Activated T-helper 17 cell treated with anti-CD3 and anti-CD28 coated beads, Interleukin-2, amount 50 U/mL, for 72 hours (primary cell): ENCODE data around the gene CIBAR2. TPM values are rescaled to one million over a fixed set of nuclear protein-coding genes. Genes with fewer than 3 reads are reported as not detected.
A peak's percentile ranks its signal among the peaks of the same experiment; 100 is the strongest.
"Not testable (repeated sequence)": the region's sequence is repeated elsewhere in the genome, so short reads cannot be mapped to it uniquely, and the experiment has no call there.

Experiments used
- ATAC-seq: fragments of 150-1000 bp; cut with Tn5 transposase; replicated peaks from 2 replicates; pipeline ENCODE4 v1.10.0; 2021; ENCODE audit warnings: mild to moderate bottlenecking, moderate library complexity
- H3K27ac Mint-ChIP-seq: one replicate; pipeline ENCODE4 v1.8.0; 2022; ENCODE audit warnings: mixed read lengths
- H3K27me3 Mint-ChIP-seq: one replicate; pipeline ENCODE4 v1.8.0; 2022; ENCODE audit warnings: mixed read lengths
- H3K36me3 Mint-ChIP-seq: one replicate; pipeline ENCODE4 v1.8.0; 2022; ENCODE audit warnings: low read depth, mild to moderate bottlenecking, mixed read lengths
- H3K4me1 Mint-ChIP-seq: one replicate; pipeline ENCODE4 v1.8.0; 2022; ENCODE audit warnings: mixed read lengths
- H3K4me3 Mint-ChIP-seq: one replicate; pipeline ENCODE4 v1.8.0; 2022; ENCODE audit warnings: mild to moderate bottlenecking, mixed read lengths
- H3K9me3 Mint-ChIP-seq: one replicate; pipeline ENCODE4 v1.8.0; 2022; ENCODE audit warnings: mixed read lengths
- total RNA-seq, 2 donors: library from RNA; stranded (reverse); gene quantifications; one replicate each; pipeline ENCODE4 v1.2.3, GENCODE V29; 2022

Gene CIBAR2
- total RNA-seq, 2 donors from 2014 or later = 0.34 TPM; not detected in 1

DNA sequence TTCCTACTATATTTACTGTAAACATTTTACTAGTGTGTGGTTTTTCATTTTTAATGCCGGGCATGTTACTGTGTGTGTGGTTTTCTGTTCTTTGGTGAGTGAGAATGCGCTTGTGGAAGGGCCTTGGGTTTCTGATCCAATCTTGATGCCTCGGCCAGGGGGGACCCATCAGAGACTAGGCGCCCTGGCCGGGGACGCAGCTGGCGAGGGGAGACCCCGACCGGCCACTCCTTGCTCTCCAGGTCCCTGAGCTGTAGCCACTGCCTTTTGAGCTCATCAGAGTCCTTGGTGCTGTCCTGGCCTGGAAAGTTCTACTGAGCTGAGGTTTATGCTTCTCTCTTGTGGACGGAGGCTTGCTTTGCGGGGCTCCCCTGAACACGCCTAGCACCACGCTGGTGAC, 47.2 kb downstream of the CIBAR2 start:
- Mint-ChIP-seq H3K4me1 (peaks cover 4% of the 10 kb centered on the region), H3K36me3 (peaks cover 27% of the 10 kb centered on the region), H3K9me3 (no peaks in the 10 kb centered on the region), H3K27ac (no peak overlapping the region), H3K27me3 (no peaks in the 10 kb centered on the region), H3K4me3 (no peak overlapping the region)
- ATAC-seq = no peak

DNA sequence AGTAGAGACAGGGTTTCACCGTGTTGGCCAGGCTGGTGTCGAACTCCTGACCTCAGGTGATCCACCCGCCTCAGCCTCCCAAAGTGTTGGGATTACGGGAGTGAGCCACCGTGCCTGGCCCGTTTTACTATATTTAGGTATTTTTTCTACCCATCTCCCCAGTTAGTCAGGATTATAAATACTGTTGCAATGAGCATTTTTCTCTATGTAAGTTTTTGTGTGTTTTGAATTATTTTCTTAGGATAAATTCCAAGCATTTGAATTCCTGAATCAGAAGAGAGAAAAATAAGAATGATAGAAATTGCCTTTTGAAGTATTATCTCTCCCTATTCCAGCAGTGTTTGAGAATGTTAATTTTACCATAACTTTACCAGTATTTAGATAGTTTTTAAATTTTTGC, 48.1 kb downstream of the CIBAR2 start:
- H3K27me3 Mint-ChIP-seq = no peaks in the 10 kb centered on the region
- H3K4me3 Mint-ChIP-seq = no peak overlapping the region
- ATAC-seq = no peak
- H3K4me1 Mint-ChIP-seq = peaks cover 4% of the 10 kb centered on the region
- no peaks in the 10 kb centered on the region for H3K9me3 Mint-ChIP-seq
- no peak overlapping the region for H3K27ac Mint-ChIP-seq
- peaks cover 18% of the 10 kb centered on the region for H3K36me3 Mint-ChIP-seq

DNA sequence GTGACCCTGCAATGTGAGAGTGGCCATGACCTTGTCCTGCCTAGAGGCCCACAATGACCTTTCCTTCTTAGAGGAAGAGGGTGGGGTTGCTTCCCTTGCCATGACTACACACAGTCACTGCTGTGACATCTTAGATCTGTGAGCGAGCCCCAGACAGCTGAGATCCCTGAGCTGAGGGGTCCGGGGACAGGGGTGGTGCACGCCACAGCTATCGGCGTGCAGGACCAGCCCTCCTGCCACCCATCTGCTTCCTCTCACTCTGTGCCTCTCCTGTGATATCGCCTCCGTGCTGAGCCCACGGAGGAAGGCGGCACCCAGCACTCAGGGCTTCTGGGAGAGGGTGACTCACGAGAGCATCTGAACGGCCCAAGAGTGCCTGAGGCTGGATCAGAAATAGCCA, 49.4 kb downstream of the CIBAR2 start:
- Mint-ChIP-seq H3K36me3 (peaks cover 9% of the 10 kb centered on the region), H3K4me3 (no peak overlapping the region), H3K27me3 (no peaks in the 10 kb centered on the region), H3K9me3 (no peaks in the 10 kb centered on the region), H3K27ac (no peak overlapping the region), H3K4me1 (peaks cover 5% of the 10 kb centered on the region)
- ATAC-seq = no peak

DNA sequence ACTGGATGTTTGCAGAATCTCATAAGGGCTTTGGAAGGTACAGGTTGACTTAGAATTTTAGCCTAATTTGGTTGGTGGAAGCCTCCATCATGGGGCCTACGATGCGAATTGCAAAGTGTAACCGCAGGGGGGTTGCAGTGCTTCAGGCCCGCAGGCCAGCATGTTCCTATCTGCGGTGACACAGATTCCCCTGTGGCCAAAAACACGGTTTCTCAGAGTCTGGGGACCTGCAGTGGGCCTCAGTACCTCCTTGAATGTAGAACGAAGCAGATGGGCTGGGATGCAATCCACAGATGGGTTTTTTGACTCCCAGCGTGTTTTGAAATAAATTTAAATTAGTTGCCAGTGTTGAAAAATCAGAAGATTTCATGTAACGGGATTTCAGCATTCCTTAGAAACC, 49.9 kb downstream of the CIBAR2 start:
- no peak for ATAC-seq
- Mint-ChIP-seq H3K4me1 (peaks cover 10% of the 10 kb centered on the region), H3K36me3 (peaks cover 11% of the 10 kb centered on the region), H3K27ac (peak overlapping the region; percentile 7), H3K27me3 (no peaks in the 10 kb centered on the region), H3K4me3 (no peak overlapping the region), H3K9me3 (no peaks in the 10 kb centered on the region)

DNA sequence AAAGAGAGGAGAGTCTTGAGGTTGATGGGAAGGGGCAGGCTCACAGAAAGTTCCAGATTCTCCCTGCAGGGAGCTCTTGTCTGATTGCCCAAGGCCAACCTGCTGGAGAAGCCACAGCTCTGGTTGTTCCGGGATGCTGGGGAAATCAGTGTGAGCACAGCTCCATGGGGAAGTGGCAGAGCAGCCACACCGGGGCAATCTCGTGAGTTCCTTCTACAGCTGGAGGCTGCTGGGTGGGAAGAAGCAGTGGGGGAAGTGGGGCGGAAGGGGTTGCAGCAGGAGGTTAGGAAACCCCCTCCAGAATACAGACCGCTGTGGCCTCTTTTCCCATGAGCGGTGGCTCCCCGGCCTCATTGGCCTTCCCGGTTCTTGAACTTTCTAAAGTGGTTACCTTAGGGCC, 50.7 kb downstream of the CIBAR2 start:
- Mint-ChIP-seq H3K4me1 (peaks cover 18% of the 10 kb centered on the region), H3K27me3 (no peaks in the 10 kb centered on the region), H3K27ac (no peak overlapping the region), H3K4me3 (no peak overlapping the region), H3K9me3 (no peaks in the 10 kb centered on the region), H3K36me3 (peaks cover 11% of the 10 kb centered on the region)
- ATAC-seq = no peak

DNA sequence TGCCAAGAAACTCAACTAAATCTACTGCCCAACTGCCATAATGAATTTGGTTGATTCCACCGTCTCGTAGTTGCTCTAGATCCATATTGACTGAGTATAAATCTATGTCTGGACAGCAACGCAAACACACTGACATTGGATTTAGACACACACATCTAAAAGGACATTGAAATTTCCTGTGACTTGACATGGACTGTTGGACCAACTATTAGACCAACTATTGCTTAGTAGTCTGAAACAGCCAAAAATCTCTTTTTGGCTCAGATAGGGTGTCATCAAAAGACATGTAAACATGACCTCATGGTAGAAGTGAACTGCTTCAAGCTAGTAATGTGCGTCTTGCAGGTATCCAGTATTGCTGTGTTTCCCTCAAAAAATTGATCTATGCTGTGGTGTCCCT, 53.4 kb downstream of the CIBAR2 start:
- ATAC-seq = no peak
- H3K4me1 Mint-ChIP-seq = peaks cover 33% of the 10 kb centered on the region
- no peak overlapping the region for H3K4me3 Mint-ChIP-seq
- H3K36me3 Mint-ChIP-seq = peaks cover 5% of the 10 kb centered on the region
- no peaks in the 10 kb centered on the region for H3K9me3 Mint-ChIP-seq
- H3K27ac Mint-ChIP-seq = no peak overlapping the region
- H3K27me3 Mint-ChIP-seq = no peaks in the 10 kb centered on the region

DNA sequence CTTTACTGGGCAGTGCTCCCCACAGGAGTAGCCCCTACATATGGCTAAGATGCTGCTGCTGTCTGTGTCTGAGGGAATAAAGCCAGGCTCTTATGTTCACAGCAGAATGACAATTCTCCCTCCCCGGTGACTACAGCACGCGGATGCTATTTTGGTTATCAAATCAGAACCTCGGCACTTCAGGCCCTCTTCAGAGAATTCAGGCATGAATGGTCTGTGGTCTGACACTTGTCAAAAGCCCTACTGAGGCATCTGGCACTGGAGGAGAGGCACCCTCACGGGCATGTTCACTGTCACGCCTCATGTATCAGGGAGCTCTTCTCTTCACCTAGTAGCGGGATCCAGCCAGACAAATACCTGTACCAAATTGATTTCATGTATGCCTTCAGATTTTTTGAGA, 54.3 kb downstream of the CIBAR2 start:
- no peak overlapping the region for H3K27ac Mint-ChIP-seq
- peak overlapping the region; percentile 19 for H3K4me3 Mint-ChIP-seq
- peaks cover 5% of the 10 kb centered on the region for H3K36me3 Mint-ChIP-seq
- no peaks in the 10 kb centered on the region for H3K9me3 Mint-ChIP-seq
- H3K4me1 Mint-ChIP-seq = peaks cover 33% of the 10 kb centered on the region
- H3K27me3 Mint-ChIP-seq = no peaks in the 10 kb centered on the region
- no peak for ATAC-seq

DNA sequence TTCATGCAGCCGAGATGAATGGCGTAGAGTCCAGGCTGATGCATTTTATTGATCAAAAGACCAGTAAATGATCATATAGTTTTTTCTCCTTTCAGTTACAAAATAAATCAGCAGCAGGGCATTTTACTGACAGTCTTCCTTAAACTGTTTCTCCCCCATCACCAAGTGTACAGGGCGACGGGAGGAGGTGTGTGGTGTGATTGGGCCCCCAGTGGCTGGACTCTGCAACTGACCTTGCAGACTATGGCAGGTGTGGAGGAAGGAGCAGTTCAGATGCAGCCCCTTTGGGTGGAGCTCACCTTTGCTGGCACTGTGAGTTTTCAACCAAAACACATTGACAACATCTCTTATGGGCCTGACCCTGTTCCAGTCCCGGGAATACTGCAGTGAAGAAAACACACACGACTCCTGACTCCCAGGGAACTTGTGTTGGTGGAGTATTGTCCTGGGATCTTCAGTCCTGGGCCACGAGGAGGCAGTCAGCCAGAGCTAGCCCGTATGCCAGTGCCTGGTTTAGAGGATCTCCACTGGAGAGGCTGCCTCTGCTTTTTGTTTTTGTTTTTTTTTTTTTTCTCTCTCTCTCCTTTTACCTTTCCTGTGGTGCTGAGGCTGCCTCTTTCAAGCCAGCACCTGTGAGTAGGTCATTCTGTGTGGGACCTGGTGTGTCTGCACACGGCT, 54.9 kb downstream of the CIBAR2 start:
- Mint-ChIP-seq H3K4me3 (peak overlapping the region; percentile 72), H3K27me3 (no peaks in the 10 kb centered on the region), H3K4me1 (peaks cover 33% of the 10 kb centered on the region), H3K27ac (no peak overlapping the region), H3K36me3 (peaks cover 5% of the 10 kb centered on the region), H3K9me3 (no peaks in the 10 kb centered on the region)
- ATAC-seq = no peak

DNA sequence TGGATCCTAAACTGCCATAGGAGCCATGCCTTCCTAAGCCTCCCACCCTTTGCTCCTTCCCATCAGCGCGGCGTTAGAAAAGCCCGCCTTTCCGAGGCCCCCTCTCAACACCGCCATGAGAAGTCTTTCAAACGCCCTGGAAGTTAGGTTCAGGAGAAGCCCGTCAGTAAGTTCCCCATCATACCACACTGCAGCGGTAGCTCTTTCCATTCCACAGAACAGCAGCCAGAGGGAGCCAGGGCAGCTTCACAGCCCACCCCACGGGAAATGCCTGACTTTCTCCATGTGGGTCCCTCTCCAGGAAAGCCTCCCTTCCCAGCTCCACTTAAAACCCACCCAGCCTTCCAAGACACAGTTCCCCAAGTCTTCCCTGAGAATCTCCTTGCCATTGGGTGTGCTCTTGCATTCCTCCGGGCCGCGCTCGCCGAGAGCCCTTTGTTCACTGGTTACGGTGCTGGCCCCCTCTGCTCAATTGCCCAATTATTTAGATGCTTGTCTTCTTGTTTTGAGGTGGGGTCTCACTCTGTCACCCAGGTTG, 56.0 kb downstream of the CIBAR2 start:
- H3K27me3 Mint-ChIP-seq = no peaks in the 10 kb centered on the region
- ATAC-seq = no peak

DNA sequence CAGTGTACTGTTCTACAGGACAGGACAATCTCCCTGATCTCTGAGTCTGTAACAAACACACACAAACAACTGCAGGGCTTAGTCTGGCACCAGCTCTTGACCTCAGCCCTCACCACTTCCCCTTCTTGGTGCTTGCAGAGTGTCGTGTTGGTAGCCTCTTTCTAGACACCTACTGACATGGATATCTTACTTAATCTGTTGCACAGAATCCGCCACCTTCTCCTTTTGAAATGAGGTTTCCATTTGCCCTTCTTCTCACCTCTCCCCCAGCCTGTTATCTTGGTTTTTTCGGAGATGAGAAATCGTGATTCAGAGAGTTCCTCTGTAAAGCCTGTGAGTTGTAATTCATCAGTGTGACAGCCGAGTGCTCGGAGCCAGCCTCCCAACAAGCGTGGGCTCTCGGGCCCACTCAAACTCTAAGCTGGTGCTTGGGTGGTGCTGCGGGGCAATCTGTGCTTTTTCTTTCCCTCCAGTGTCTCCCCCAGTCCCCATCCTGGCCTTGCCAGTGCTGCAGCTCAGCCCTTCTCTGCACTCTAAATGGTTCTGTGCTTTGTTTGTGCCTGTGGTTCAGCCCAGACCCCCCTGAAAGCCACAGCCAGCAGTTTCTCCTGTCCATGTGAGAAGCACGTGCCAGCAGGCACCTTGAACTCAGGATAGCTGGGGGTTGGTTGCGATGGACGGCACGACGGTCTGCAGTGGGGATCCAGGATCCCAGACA, 56.6 kb downstream of the CIBAR2 start:
- Mint-ChIP-seq H3K27ac (peak overlapping the region; percentile 64), H3K27me3 (no peaks in the 10 kb centered on the region), H3K36me3 (peaks cover 5% of the 10 kb centered on the region), H3K9me3 (no peaks in the 10 kb centered on the region), H3K4me3 (peak overlapping the region; percentile 72), H3K4me1 (peaks cover 34% of the 10 kb centered on the region)
- peak; percentile 96 for ATAC-seq

More for the DNA sequence above, 56.0 kb downstream of the CIBAR2 start:
- Mint-ChIP-seq H3K27ac (peak overlapping the region; percentile 64), H3K9me3 (no peaks in the 10 kb centered on the region), H3K4me3 (peak overlapping the region; percentile 72), H3K4me1 (peaks cover 33% of the 10 kb centered on the region), H3K36me3 (peaks cover 5% of the 10 kb centered on the region)

DNA sequence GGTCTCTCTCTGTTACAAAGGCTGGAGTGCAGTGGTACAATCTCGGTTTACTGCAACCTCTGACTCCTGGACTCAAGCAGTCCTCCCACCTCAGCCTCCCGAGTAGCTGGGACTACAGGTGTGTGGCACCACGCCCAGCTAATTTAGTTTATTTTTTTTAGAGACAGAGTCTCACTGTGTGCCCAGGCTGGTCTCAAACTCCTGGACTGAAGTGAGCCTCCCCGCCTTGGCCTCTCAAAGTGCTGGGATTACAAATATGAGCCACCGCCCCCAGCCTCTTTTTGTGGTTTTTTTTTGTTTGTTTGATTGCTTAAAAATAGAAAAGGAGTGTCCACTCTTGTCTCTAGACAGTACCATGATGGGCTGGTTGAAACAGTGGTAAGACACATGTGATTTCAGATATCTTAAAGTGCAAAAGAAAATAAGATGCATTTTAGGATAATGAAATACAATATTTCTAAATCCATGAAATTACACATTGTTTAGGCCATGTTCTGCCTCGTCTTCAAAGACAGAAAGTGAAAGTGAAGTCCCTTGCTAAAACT, 57.3 kb downstream of the CIBAR2 start:
- Mint-ChIP-seq H3K9me3 (no peaks in the 10 kb centered on the region), H3K4me1 (peaks cover 34% of the 10 kb centered on the region), H3K27me3 (no peaks in the 10 kb centered on the region), H3K4me3 (peak overlapping the region; percentile 72), H3K27ac (peak overlapping the region; percentile 64), H3K36me3 (peaks cover 5% of the 10 kb centered on the region)
- no peak for ATAC-seq

DNA sequence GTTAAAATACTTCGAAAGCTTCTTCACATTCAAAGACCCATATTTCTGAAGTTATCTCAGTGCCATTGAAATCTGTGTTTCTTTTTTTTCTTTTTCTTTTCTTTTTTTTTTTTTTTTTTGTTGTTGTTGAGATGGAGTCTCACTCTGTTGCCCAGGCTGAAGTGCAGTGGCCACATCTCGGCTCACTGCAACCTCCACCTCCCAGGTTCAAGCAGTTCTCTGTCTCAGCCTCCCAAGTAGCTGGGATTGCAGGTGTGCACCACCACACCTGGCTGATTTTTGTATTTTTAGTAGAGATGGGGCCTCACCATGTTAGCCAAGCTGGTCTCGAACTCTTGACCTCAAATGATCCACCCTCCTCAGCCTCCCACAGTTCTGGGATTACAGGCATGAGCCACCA, 58.0 kb downstream of the CIBAR2 start:
- not testable (repeated sequence) for H3K4me3 Mint-ChIP-seq, ATAC-seq, H3K27ac Mint-ChIP-seq, H3K36me3 Mint-ChIP-seq, H3K27me3 Mint-ChIP-seq, H3K9me3 Mint-ChIP-seq
- peaks cover 34% of the 10 kb centered on the region for H3K4me1 Mint-ChIP-seq

DNA sequence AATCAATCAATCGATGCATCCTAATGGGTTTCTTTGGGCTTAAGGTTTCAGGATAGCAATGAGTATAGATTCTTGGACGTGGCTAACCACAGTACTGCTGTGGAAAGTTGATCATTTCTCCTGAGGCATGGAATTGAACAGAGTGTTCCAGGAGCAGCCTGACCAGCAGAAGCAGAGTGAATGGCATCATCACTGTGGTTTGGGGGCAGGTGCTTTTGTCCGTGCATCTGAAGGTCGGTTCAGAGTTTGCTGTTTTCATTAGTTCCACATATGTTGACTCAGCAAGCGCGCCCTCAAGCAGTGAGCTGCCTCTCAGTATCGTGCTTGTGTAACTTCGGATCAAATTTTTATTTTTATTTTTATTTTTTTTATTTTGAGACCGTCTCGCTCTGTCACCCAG, 59.7 kb downstream of the CIBAR2 start:
- H3K36me3 Mint-ChIP-seq = no peaks in the 10 kb centered on the region
- H3K27me3 Mint-ChIP-seq = no peaks in the 10 kb centered on the region
- H3K4me3 Mint-ChIP-seq = no peak overlapping the region
- H3K4me1 Mint-ChIP-seq = peaks cover 30% of the 10 kb centered on the region
- ATAC-seq = no peak
- no peak overlapping the region for H3K27ac Mint-ChIP-seq
- H3K9me3 Mint-ChIP-seq = no peaks in the 10 kb centered on the region

DNA sequence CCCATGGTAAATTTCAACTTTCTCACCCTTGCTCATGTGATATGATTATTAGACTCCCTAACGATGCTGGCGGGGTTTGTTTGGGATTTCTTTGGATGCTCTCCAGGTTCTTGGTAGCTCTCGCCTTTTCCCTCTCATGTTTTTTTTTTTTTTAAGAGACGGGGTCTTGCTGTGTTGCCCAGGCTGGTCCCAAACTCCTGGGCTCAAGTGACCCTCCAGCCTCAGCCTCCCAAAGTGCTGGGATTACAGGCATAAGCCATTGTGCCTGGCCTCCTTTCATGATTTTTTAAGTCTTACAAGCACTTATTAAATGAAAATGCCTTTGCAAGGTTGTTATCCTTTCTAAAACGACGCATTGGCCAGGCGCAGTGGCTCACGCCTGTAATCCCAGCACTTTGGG, 60.6 kb downstream of the CIBAR2 start:
- Mint-ChIP-seq H3K9me3 (no peaks in the 10 kb centered on the region), H3K4me1 (peaks cover 22% of the 10 kb centered on the region), H3K27me3 (no peaks in the 10 kb centered on the region), H3K4me3 (no peak overlapping the region), H3K36me3 (no peaks in the 10 kb centered on the region), H3K27ac (no peak overlapping the region)
- ATAC-seq = no peak

DNA sequence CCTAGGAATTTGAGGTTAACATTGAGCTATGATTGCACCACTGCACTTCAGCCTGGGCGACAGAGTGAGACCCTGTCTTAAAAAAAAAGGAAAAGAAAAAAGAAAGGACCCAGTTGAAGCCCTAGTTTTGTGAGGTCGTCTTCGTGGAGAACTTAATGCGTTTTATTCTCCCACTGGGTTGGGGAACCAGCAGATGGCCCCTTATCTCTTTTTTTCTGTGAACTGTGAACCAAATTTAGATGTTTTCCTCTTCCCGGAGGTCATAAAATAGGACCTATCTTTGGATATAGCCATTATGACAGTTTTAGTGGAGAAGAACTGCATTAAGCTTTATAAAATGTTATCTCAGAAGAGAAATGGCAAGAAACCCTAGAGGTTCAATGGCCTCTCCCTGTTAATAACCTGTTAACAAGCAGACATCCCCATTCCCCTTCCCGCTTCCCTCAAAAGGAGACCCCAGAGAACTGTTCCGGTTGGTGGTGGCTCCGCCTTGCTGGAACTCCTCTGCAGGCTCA, 61.1 kb downstream of the CIBAR2 start:
- no peak overlapping the region for H3K27ac Mint-ChIP-seq
- H3K4me3 Mint-ChIP-seq = no peak overlapping the region
- ATAC-seq = no peak
- no peaks in the 10 kb centered on the region for H3K36me3 Mint-ChIP-seq
- no peaks in the 10 kb centered on the region for H3K27me3 Mint-ChIP-seq
- no peaks in the 10 kb centered on the region for H3K9me3 Mint-ChIP-seq
- H3K4me1 Mint-ChIP-seq = peaks cover 17% of the 10 kb centered on the region
